GM23338 (cell line): ENCODE measurements around the gene PIGU. TPM values are rescaled to one million over a fixed set of nuclear protein-coding genes. Genes with fewer than 3 reads are reported as not detected.
"Not testable (repeated sequence)": the region's sequence is repeated elsewhere in the genome, so short reads cannot be mapped to it uniquely, and the experiment has no call there.

Source experiments
- ATAC-seq: fragments of 200-7000 bp; cut with Tn5 transposase; 3 replicates; pipeline ENCODE4 v1.9.1; 2020
- DNase-seq: peaks from one replicate; pipeline ENCODE4 v3.0.0-alpha.2; 2015; ENCODE audit warnings: low spot score
- H2AFZ ChIP-seq: fragments of 200-600 bp; sonication (generic); 2 replicates; pipeline ENCODE4 v1.8.0; 2016; ENCODE audit warnings: antibody characterized with exemption, mild to moderate bottlenecking, moderate library complexity
- H3F3A ChIP-seq: fragments of 200-600 bp; sonication (generic); replicated peaks from 2 replicates; pipeline ENCODE4 v1.8.0; 2017; ENCODE audit warnings: antibody characterized with exemption, mixed run types, low read depth
- H3K27ac ChIP-seq: fragments of 200-600 bp; sonication (generic); 2 replicates; pipeline ENCODE4 v1.6.1; 2016; ENCODE audit warnings: low read depth
- H3K27me3 ChIP-seq: fragments of 200-600 bp; sonication (generic); 2 replicates; pipeline ENCODE4 v1.8.0; 2016; ENCODE audit warnings: mild to moderate bottlenecking, mixed run types, moderate library complexity; ENCODE audit not compliant: insufficient read depth
- H3K36me3 ChIP-seq: fragments of 200-600 bp; sonication (generic); 2 replicates; pipeline ENCODE4 v1.8.0; 2016; ENCODE audit warnings: mild to moderate bottlenecking; ENCODE audit not compliant: insufficient read depth
- H3K4me1 ChIP-seq: fragments of 200-600 bp; sonication (generic); 2 replicates; pipeline ENCODE4 v1.8.0; 2016; ENCODE audit warnings: mild to moderate bottlenecking, moderate library complexity; ENCODE audit not compliant: insufficient read depth
- H3K4me2 ChIP-seq: fragments of 200-600 bp; sonication (generic); 2 replicates; pipeline ENCODE4 v1.7.1; 2017; ENCODE audit warnings: mixed run types
- H3K4me3 ChIP-seq: fragments of 200-600 bp; sonication (generic); 2 replicates; pipeline ENCODE4 v1.6.1; 2016; ENCODE audit warnings: mixed run types
- H3K79me2 ChIP-seq: fragments of 200-600 bp; sonication (generic); replicated peaks from 2 replicates; pipeline ENCODE4 v1.8.0; 2017; ENCODE audit warnings: mild to moderate bottlenecking; ENCODE audit not compliant: insufficient read depth
- H3K9me2 ChIP-seq: fragments of 200-600 bp; sonication (generic); 2 replicates; pipeline ENCODE4 v1.8.0; 2017; ENCODE audit not compliant: insufficient read depth
- H4K20me1 ChIP-seq: fragments of 200-600 bp; sonication (generic); replicated peaks from 2 replicates; pipeline ENCODE4 v1.8.0; 2017; ENCODE audit warnings: mild to moderate bottlenecking; ENCODE audit not compliant: insufficient read depth
- H3K27ac Mint-ChIP-seq: 2 replicates; pipeline ENCODE4 v1.8.0; 2020; ENCODE audit warnings: inconsistent platforms, mild to moderate bottlenecking, moderate library complexity, mixed read lengths
- H3K27me3 Mint-ChIP-seq: 3 replicates; pipeline ENCODE4 v1.8.0; 2022; ENCODE audit warnings: low read depth, mild to moderate bottlenecking, moderate library complexity, mixed read lengths, inconsistent platforms; ENCODE audit not compliant: insufficient read depth, poor library complexity
- H3K36me3 Mint-ChIP-seq: 3 replicates; pipeline ENCODE4 v1.8.0; 2021; ENCODE audit warnings: low read depth, mild to moderate bottlenecking, inconsistent platforms, moderate library complexity, mixed read lengths
- H3K4me1 Mint-ChIP-seq: 3 replicates; pipeline ENCODE4 v1.8.0; 2020; ENCODE audit warnings: mild to moderate bottlenecking, inconsistent platforms, mixed read lengths
- H3K4me3 Mint-ChIP-seq: 3 replicates; pipeline ENCODE4 v1.8.0; 2021; ENCODE audit warnings: moderate library complexity, mild to moderate bottlenecking, inconsistent platforms, mixed read lengths
- H3K9me3 Mint-ChIP-seq: 3 replicates; pipeline ENCODE4 v1.8.0; 2020; ENCODE audit warnings: moderate library complexity, mild to moderate bottlenecking, inconsistent platforms, mixed read lengths
- CREB1 ChIP-seq: fragments of 250-450 bp; sonication (Bioruptor Pico); IDR thresholded peaks from 2 replicates; pipeline ENCODE4 v1.5.0; 2020; ENCODE audit warnings: low read depth, mild to moderate bottlenecking, moderate library complexity
- CTCF ChIP-seq, 2 experiments: fragments of 200-600 bp in 1 of 2; sonication (generic) in 1 of 2; conservative IDR thresholded peaks; 2 replicates each; pipeline versions ENCODE4 v1.5.1 to v1.6.1; 2016 to 2017; ENCODE audit warnings: antibody characterized with exemption in 2 of 2, low read depth in 2 of 2, mild to moderate bottlenecking in 2 of 2, moderate library complexity in 1 of 2
- EZH2 ChIP-seq: fragments of 200-600 bp; sonication (generic); IDR thresholded peaks from one replicate; pipeline ENCODE4 v1.8.0; 2017; ENCODE audit warnings: antibody characterized with exemption, mild to moderate bottlenecking, low read depth; ENCODE audit not compliant: unreplicated experiment
- EZH2phosphoT487 ChIP-seq: fragments of 200-600 bp; sonication (generic); IDR thresholded peaks from one replicate; pipeline ENCODE4 v1.8.1; 2018; ENCODE audit warnings: antibody characterized with exemption; ENCODE audit not compliant: unreplicated experiment
- JUNB ChIP-seq: IDR thresholded peaks from one replicate; pipeline ENCODE4 v1.6.1; 2016; ENCODE audit warnings: antibody characterized with exemption; ENCODE audit not compliant: unreplicated experiment
- POLR2AphosphoS5 ChIP-seq: IDR thresholded peaks from 2 replicates; pipeline ENCODE4 v1.6.1; 2016; ENCODE audit warnings: antibody characterized with exemption, low read depth
- REST ChIP-seq: IDR thresholded peaks from one replicate; pipeline ENCODE4 v1.6.1; 2018; ENCODE audit warnings: antibody characterized with exemption; ENCODE audit not compliant: unreplicated experiment
- STAT1 ChIP-seq: IDR thresholded peaks from one replicate; pipeline ENCODE4 v1.6.1; 2016; ENCODE audit warnings: antibody characterized with exemption; ENCODE audit not compliant: unreplicated experiment
- ZNF114 ChIP-seq: fragments of 250-450 bp; sonication (Bioruptor Pico); IDR thresholded peaks from 2 replicates; pipeline ENCODE4 v1.5.0; 2020; ENCODE audit warnings: mild to moderate bottlenecking, moderate library complexity
- ZNF331 ChIP-seq: fragments of 250-450 bp; sonication (Bioruptor Pico); IDR thresholded peaks from 2 replicates; pipeline ENCODE4 v1.5.0; 2020; ENCODE audit warnings: low read depth, mild to moderate bottlenecking, moderate library complexity
- ZNF462 ChIP-seq: fragments of 250-450 bp; sonication (Bioruptor Pico); IDR thresholded peaks from 2 replicates; pipeline ENCODE4 v1.5.0; 2020; ENCODE audit warnings: mild to moderate bottlenecking, moderate library complexity
- polyA plus RNA-seq: library from polyadenylated mRNA; unstranded; fragments of >200 nt; fragmentation: Nextera tagmentation; extraction: Ambion mirVana; gene quantifications from 2 replicates; pipeline ENCODE4 v1.2.1, GENCODE V29; 2016
- total RNA-seq: library from RNA; depleted of rRNA; stranded (reverse); fragments of >200 nt; shearing (Covaris generic); gene quantifications from 2 replicates; pipeline ENCODE4 v1.2.3, GENCODE V29; 2014

The PIGU gene
- total and polyA plus RNA-seq, 2 experiments from 2014 or later: 24.3 to 28.9 TPM

- not testable (repeated sequence) for H3K27ac Mint-ChIP-seq, H3K27me3 Mint-ChIP-seq, H3K4me2 ChIP-seq, H3K4me3 Mint-ChIP-seq, H3K4me1 Mint-ChIP-seq, H4K20me1 ChIP-seq, H3K79me2 ChIP-seq, ATAC-seq, H3K4me1 ChIP-seq, H3K9me2 ChIP-seq, H3K9me3 Mint-ChIP-seq, DNase-seq, H3K27me3 ChIP-seq, H3K36me3 ChIP-seq, H3K27ac ChIP-seq, H2AFZ ChIP-seq, H3F3A ChIP-seq, H3K4me3 ChIP-seq
- H3K36me3 Mint-ChIP-seq: peaks cover 25% of the 10 kb centered on the region; the same call in 2 of the 3 replicates
Observed at GRCh38 chr20:34611976-34612375, 64.9 kb downstream of the PIGU start.

GRCh38 chr20:34607066-34607465 is 69.8 kb downstream of the PIGU start:
- DNase-seq (no peak), ATAC-seq (no peak)
- Mint-ChIP-seq H3K4me1 (peaks cover 4% of the 10 kb centered on the region; the same call in 2 of the 3 replicates), H3K27me3 (peaks cover 2% of the 10 kb centered on the region), H3K9me3 (no peaks in the 10 kb centered on the region), H3K27ac (no peak overlapping the region), H3K36me3 (0 out of 3 replicates have a peak, but pooled peaks cover 1% of the 10 kb centered on the region), H3K4me3 (no peak overlapping the region)
- Histone ChIP-seq H3K4me1 (no peaks in the 10 kb centered on the region), H3K27ac (no peak overlapping the region), H2AFZ (no peak overlapping the region), H3F3A (no peaks in the 10 kb centered on the region), H3K9me2 (no peaks in the 10 kb centered on the region), H3K4me2 (no peak overlapping the region), H4K20me1 (peaks cover 12% of the 10 kb centered on the region; the same call in 1 of the 2 replicates), H3K27me3 (no peaks in the 10 kb centered on the region), H3K4me3 (no peak overlapping the region), H3K36me3 (no peaks in the 10 kb centered on the region), H3K79me2 (no peaks in the 10 kb centered on the region)
- no peak for TF ChIP-seq JUNB
- TF ChIP-seq CREB1 (CRISPR knock-in tag): no peak
- TF ChIP-seq STAT1: no peak
- TF ChIP-seq ZNF114: no peak
- TF ChIP-seq ZNF331 (CRISPR knock-in tag): no peak
- no peak for TF ChIP-seq ZNF462 (CRISPR knock-in tag)
- TF ChIP-seq EZH2phosphoT487: no peak
- no peak for TF ChIP-seq CTCF (conservative IDR thresholded peaks at IDR 0.05; ENCODE audit: low read depth in 2 of 2)
- no peak for TF ChIP-seq EZH2
- TF ChIP-seq POLR2AphosphoS5: no peak
- TF ChIP-seq REST: no peak
